Fibroblast of mammary gland (primary cell): ENCODE results near the gene TMEM86B.

Experiments used
- DNase-seq: peaks from one replicate; pipeline ENCODE4 v3.0.0-alpha.2; 2010; ENCODE audit warnings: low read depth
- H3K4me3 ChIP-seq: 2 replicates; pipeline ENCODE4 v1.5.1; 2011; ENCODE audit warnings: low read depth, mild to moderate bottlenecking, low read length, moderate library complexity; ENCODE audit not compliant: control insufficient read depth
- CTCF ChIP-seq: conservative IDR thresholded peaks from 2 replicates; pipeline ENCODE4 v1.5.1; 2011; ENCODE audit warnings: low read depth, low read length, inconsistent platforms; ENCODE audit not compliant: control insufficient read depth, insufficient read depth

Gene TMEM86B

GRCh38 chr19:55247621-55248099 is 19.1 kb upstream of the TMEM86B start:
- peak; percentile 58 for DNase-seq
- TF ChIP-seq CTCF = no peak

GRCh38 chr19:55246462-55247451 is 18.2 kb upstream of the TMEM86B start:
- no peak for DNase-seq
- H3K4me3 ChIP-seq = no peak overlapping the region

More at GRCh38 chr19:55247621-55248099, 19.1 kb upstream of the TMEM86B start:
- H3K4me3 ChIP-seq = no peak overlapping the region

GRCh38 chr19:55245236-55245904 is 16.8 kb upstream of the TMEM86B start:
- no peak overlapping the region for H3K4me3 ChIP-seq
- no peak for DNase-seq
- TF ChIP-seq CTCF = no peak

More at GRCh38 chr19:55246462-55247451, 18.2 kb upstream of the TMEM86B start:
- no peak for TF ChIP-seq CTCF

- H3K4me3 ChIP-seq = no peak overlapping the region
- no peak for DNase-seq
- no peak for TF ChIP-seq CTCF
Observed at GRCh38 chr19:55244004-55244680, 15.6 kb upstream of the TMEM86B start.

GRCh38 chr19:55242517-55242916 is 14.0 kb upstream of the TMEM86B start:
- DNase-seq = no peak
- H3K4me3 ChIP-seq = no peak overlapping the region
- no peak for TF ChIP-seq CTCF

GRCh38 chr19:55241935-55242464 is 13.4 kb upstream of the TMEM86B start:
- no peak for DNase-seq
- H3K4me3 ChIP-seq = no peak overlapping the region
- no peak for TF ChIP-seq CTCF
